H9 (cell line): ENCODE measurements around the gene ATG14. TPM values are rescaled to one million over a fixed set of nuclear protein-coding genes. Genes with fewer than 3 reads are reported as not detected.

ENCODE experiments used
- DNase-seq: peaks from one replicate; pipeline ENCODE4 v3.0.0-alpha.2; 2017
- H2AFZ ChIP-seq: one replicate; pipeline ENCODE4 v1.6.1; 2013; ENCODE audit warnings: mild to moderate bottlenecking, low read length, control low read depth, moderate library complexity
- H2AK5ac ChIP-seq: 2 replicates; pipeline ENCODE4 v1.6.1; 2013; ENCODE audit warnings: low read length, control low read depth, mixed read lengths; ENCODE audit not compliant: insufficient read length
- H2BK120ac ChIP-seq: one replicate; pipeline ENCODE4 v1.6.1; 2013; ENCODE audit warnings: low read depth, mild to moderate bottlenecking, low read length, control low read depth, inconsistent platforms; ENCODE audit not compliant: poor library complexity, severe bottlenecking
- H2BK12ac ChIP-seq: 2 replicates; pipeline ENCODE4 v1.6.1; 2013; ENCODE audit warnings: low read length, control low read depth, mixed read lengths, low read depth; ENCODE audit not compliant: insufficient read length
- H2BK15ac ChIP-seq: 2 replicates; pipeline ENCODE4 v1.6.1; 2013; ENCODE audit warnings: low read depth, low read length, control low read depth
- H2BK20ac ChIP-seq: one replicate; pipeline ENCODE4 v1.6.1; 2013; ENCODE audit warnings: low read depth, mild to moderate bottlenecking, low read length, control low read depth, inconsistent platforms; ENCODE audit not compliant: poor library complexity, severe bottlenecking
- H2BK5ac ChIP-seq: 2 replicates; pipeline ENCODE4 v1.6.1; 2013; ENCODE audit warnings: low read length, control low read depth, mixed read lengths; ENCODE audit not compliant: insufficient read length
- H3K14ac ChIP-seq: 2 replicates; pipeline ENCODE4 v1.6.1; 2013; ENCODE audit warnings: low read length, control low read depth; ENCODE audit not compliant: insufficient read depth
- H3K18ac ChIP-seq: 2 replicates; pipeline ENCODE4 v1.6.1; 2013; ENCODE audit warnings: low read depth, mild to moderate bottlenecking, mixed read lengths, low read length, control low read depth; ENCODE audit not compliant: insufficient read length
- H3K23ac ChIP-seq: 2 replicates; pipeline ENCODE4 v1.6.1; 2013; ENCODE audit warnings: low read length, control low read depth, mixed read lengths, low read depth; ENCODE audit not compliant: insufficient read length
- H3K23me2 ChIP-seq: 2 replicates; pipeline ENCODE4 v1.6.1; 2013; ENCODE audit warnings: low read depth, mild to moderate bottlenecking, mixed read lengths, low read length, control low read depth; ENCODE audit not compliant: insufficient read length, poor library complexity, severe bottlenecking
- H3K27ac ChIP-seq: 2 replicates; pipeline ENCODE4 v1.5.1; 2013; ENCODE audit warnings: low read length, control low read depth, mixed read lengths, low read depth; ENCODE audit not compliant: insufficient read length
- H3K27me3 ChIP-seq: 2 replicates; pipeline ENCODE4 v1.6.1; 2013; ENCODE audit warnings: low read length, control low read depth, inconsistent platforms; ENCODE audit not compliant: insufficient read depth
- H3K4ac ChIP-seq: 2 replicates; pipeline ENCODE4 v1.6.1; 2013; ENCODE audit warnings: low read depth, mild to moderate bottlenecking, control low read depth, inconsistent platforms, low read length, moderate library complexity
- H3K4me1 ChIP-seq: 2 replicates; pipeline ENCODE4 v1.6.1; 2013; ENCODE audit warnings: low read length, control low read depth, inconsistent platforms; ENCODE audit not compliant: insufficient read depth
- H3K4me2 ChIP-seq: 2 replicates; pipeline ENCODE4 v1.6.1; 2013; ENCODE audit warnings: low read length, control low read depth, mixed read lengths; ENCODE audit not compliant: insufficient read length, insufficient read depth
- H3K56ac ChIP-seq: 2 replicates; pipeline ENCODE4 v1.6.1; 2013; ENCODE audit warnings: low read depth, mild to moderate bottlenecking, mixed read lengths, low read length, control low read depth; ENCODE audit not compliant: insufficient read length
- H3K79me1 ChIP-seq: 2 replicates; pipeline ENCODE4 v1.6.1; 2013; ENCODE audit warnings: low read depth, mild to moderate bottlenecking, moderate library complexity, low read length, control low read depth, inconsistent platforms; ENCODE audit not compliant: insufficient read depth, poor library complexity, severe bottlenecking
- H3K79me2 ChIP-seq: 2 replicates; pipeline ENCODE4 v1.6.1; 2013; ENCODE audit warnings: low read length, control low read depth, inconsistent platforms; ENCODE audit not compliant: insufficient read depth
- H3K9ac ChIP-seq: 2 replicates; pipeline ENCODE4 v1.6.1; 2013; ENCODE audit warnings: low read length, control low read depth, mixed read lengths; ENCODE audit not compliant: insufficient read length; ENCODE audit errors: extremely low read depth
- H3K9me3 ChIP-seq: one replicate; pipeline ENCODE4 v1.6.1; 2013; ENCODE audit warnings: low read depth, low read length, inconsistent platforms; ENCODE audit not compliant: control insufficient read depth
- H3T11ph ChIP-seq: one replicate; pipeline ENCODE4 v1.6.1; 2013; ENCODE audit warnings: mild to moderate bottlenecking, low read length, control low read depth, inconsistent platforms
- H4K20me1 ChIP-seq: one replicate; pipeline ENCODE4 v1.6.1; 2013; ENCODE audit not compliant: control insufficient read depth, insufficient read length, insufficient read depth
- H4K5ac ChIP-seq: 2 replicates; pipeline ENCODE4 v1.6.1; 2013; ENCODE audit warnings: low read depth, mild to moderate bottlenecking, mixed read lengths, low read length, control low read depth; ENCODE audit not compliant: insufficient read length
- H4K8ac ChIP-seq: replicated peaks from 2 replicates; pipeline ENCODE4 v1.6.1; 2013; ENCODE audit warnings: low read length, control low read depth, mixed read lengths, low read depth; ENCODE audit not compliant: insufficient read length
- H4K91ac ChIP-seq: 2 replicates; pipeline ENCODE4 v1.6.1; 2013; ENCODE audit warnings: low read depth, mild to moderate bottlenecking, moderate library complexity, mixed read lengths, low read length, control low read depth; ENCODE audit not compliant: insufficient read length
- H3K27ac Mint-ChIP-seq, 3 experiments: 2 replicates in 2 of 3; 3 replicates in 1 of 3; pipeline ENCODE4 v1.8.0; 2020 to 2021; ENCODE audit warnings: mixed read lengths in 3 of 3, mild to moderate bottlenecking in 1 of 3, moderate library complexity in 1 of 3
- H3K27me3 Mint-ChIP-seq: 2 replicates; pipeline ENCODE4 v1.8.0; 2021; ENCODE audit warnings: low read depth, mild to moderate bottlenecking, moderate library complexity, mixed read lengths
- H3K36me3 Mint-ChIP-seq, 3 experiments: 2 replicates in 2 of 3; 3 replicates in 1 of 3; pipeline ENCODE4 v1.8.0; 2020 to 2021; ENCODE audit warnings: low read depth in 3 of 3, mixed read lengths in 3 of 3; ENCODE audit not compliant: insufficient read depth in 1 of 3
- H3K4me1 Mint-ChIP-seq, 2 experiments: 2 replicates each; pipeline ENCODE4 v1.8.0; 2020; ENCODE audit warnings: mixed read lengths in 2 of 2
- H3K4me3 Mint-ChIP-seq, 2 experiments: 2 replicates in 1 of 2; 3 replicates in 1 of 2; pipeline ENCODE4 v1.8.0; 2020 to 2021; ENCODE audit warnings: mild to moderate bottlenecking in 2 of 2, mixed read lengths in 2 of 2, moderate library complexity in 1 of 2
- H3K9me3 Mint-ChIP-seq, 2 experiments: 2 replicates in 1 of 2; 3 replicates in 1 of 2; pipeline ENCODE4 v1.8.0; 2020; ENCODE audit warnings: mild to moderate bottlenecking in 2 of 2, mixed read lengths in 2 of 2, moderate library complexity in 1 of 2
- WGBS: extraction: QIAGEN DNeasy Blood & Tissue Kit; methylation state at CpG from one replicate; pipeline ENCODE4 v1.1.7; 2013; ENCODE audit warnings: missing lambda C conversion rate, low lambda C conversion rate, mixed read lengths; ENCODE audit not compliant: insufficient read length; ENCODE audit errors: extremely low coverage; 5-methylcytosine and 5-hydroxymethylcytosine counted together
- total RNA-seq: library from RNA; stranded (reverse); gene quantifications from 2 replicates; pipeline ENCODE4 v1.2.1, GENCODE V29; 2021
- TF ChIP-seq, protein P1 (sequence below): fragments of 200-600 bp; sonication (generic); conservative IDR thresholded peaks from 3 replicates; pipeline ENCODE4 v1.8.0; 2021; ENCODE audit warnings: antibody characterized with exemption, mild to moderate bottlenecking

ATG14 gene
- total RNA-seq, 1 experiment from 2014 or later: 13.6 TPM

DNA sequence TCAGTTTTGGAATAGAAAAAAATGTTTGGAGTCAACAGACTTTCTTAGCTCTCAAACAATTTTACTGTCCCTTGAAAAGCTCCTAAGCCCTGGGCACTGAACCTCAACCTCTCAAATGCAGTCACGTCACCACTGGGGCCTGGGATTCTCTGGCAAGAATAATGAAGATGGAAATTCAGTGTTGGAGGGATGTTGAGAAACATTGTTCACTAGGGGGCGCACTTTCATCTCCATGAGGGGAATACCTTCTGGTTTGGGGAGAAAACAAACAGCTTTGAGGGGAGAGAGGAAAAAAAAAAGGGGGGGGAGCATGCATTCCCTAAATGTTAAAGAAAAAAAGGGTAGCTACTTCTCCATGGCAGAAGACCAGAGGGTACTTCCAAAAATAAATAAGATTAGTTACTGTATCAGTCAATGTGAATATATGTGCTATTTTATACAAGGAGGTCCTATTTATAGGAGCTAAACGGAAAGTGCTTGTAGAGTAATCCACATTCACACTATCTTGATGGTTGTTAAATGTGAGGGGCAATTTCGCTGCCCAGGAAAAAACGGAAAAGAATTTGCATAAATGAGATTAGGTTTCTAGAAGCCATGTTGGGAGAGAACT lies 34.6 kb upstream of the ATG14 start:
- Histone ChIP-seq H3K23me2 (no peaks in the 10 kb centered on the region), H2BK120ac (no peak overlapping the region), H4K8ac (no peak overlapping the region), H3T11ph (no peak overlapping the region), H2BK12ac (no peak overlapping the region), H2BK15ac (no peak overlapping the region), H3K9ac (no peak overlapping the region), H4K20me1 (no peaks in the 10 kb centered on the region), H3K18ac (no peak overlapping the region), H3K4me2 (no peak overlapping the region), H2AFZ (no peak overlapping the region), H2BK20ac (no peak overlapping the region), H3K79me1 (no peaks in the 10 kb centered on the region), H3K23ac (no peak overlapping the region), H3K4me1 (no peaks in the 10 kb centered on the region), H3K56ac (no peak overlapping the region), H4K5ac (no peak overlapping the region), H3K4ac (no peak overlapping the region), H4K91ac (no peak overlapping the region), H2BK5ac (no peak overlapping the region), H3K79me2 (no peaks in the 10 kb centered on the region), H2AK5ac (no peak overlapping the region), H3K14ac (no peak overlapping the region), H3K27me3 (no peaks in the 10 kb centered on the region), H3K27ac (no peak overlapping the region), H3K9me3 (no peaks in the 10 kb centered on the region)
- TF ChIP-seq, protein P1, sequence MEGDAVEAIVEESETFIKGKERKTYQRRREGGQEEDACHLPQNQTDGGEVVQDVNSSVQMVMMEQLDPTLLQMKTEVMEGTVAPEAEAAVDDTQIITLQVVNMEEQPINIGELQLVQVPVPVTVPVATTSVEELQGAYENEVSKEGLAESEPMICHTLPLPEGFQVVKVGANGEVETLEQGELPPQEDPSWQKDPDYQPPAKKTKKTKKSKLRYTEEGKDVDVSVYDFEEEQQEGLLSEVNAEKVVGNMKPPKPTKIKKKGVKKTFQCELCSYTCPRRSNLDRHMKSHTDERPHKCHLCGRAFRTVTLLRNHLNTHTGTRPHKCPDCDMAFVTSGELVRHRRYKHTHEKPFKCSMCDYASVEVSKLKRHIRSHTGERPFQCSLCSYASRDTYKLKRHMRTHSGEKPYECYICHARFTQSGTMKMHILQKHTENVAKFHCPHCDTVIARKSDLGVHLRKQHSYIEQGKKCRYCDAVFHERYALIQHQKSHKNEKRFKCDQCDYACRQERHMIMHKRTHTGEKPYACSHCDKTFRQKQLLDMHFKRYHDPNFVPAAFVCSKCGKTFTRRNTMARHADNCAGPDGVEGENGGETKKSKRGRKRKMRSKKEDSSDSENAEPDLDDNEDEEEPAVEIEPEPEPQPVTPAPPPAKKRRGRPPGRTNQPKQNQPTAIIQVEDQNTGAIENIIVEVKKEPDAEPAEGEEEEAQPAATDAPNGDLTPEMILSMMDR: peak; percentile 83
- Mint-ChIP-seq H3K4me1 (peaks cover 0 to 8% of the 10 kb centered on the region in 2 experiments; a peak in 2 of 4 replicates), H3K27me3 (no peaks in the 10 kb centered on the region), H3K9me3 (no peaks in the 10 kb centered on the region; a peak in 1 of 5 replicates), H3K36me3 (no peaks in the 10 kb centered on the region), H3K4me3 (no peak overlapping the region), H3K27ac (0 out of 7 replicates have a peak overlapping the region, but pooled peaks of 1 of the 3 experiments have one; percentile 15)
- no CpG with 5 or more reads among the region's 5 CpGs for WGBS
- peak; percentile 71 for DNase-seq
